HG03039 (cell line): Measurements from ENCODE around the gene SLX1A.
"Not testable (repeated sequence)": the region's sequence is repeated elsewhere in the genome, so short reads cannot be mapped to it uniquely, and the experiment has no call there.

ENCODE experiments used
- ATAC-seq: cut with Tn5 transposase; IDR thresholded peaks from one replicate; pipeline ENCODE4 v1.9.1; 2021; ENCODE audit warnings: mild to moderate bottlenecking, moderate library complexity; ENCODE audit not compliant: unreplicated experiment

The SLX1A gene

DNA sequence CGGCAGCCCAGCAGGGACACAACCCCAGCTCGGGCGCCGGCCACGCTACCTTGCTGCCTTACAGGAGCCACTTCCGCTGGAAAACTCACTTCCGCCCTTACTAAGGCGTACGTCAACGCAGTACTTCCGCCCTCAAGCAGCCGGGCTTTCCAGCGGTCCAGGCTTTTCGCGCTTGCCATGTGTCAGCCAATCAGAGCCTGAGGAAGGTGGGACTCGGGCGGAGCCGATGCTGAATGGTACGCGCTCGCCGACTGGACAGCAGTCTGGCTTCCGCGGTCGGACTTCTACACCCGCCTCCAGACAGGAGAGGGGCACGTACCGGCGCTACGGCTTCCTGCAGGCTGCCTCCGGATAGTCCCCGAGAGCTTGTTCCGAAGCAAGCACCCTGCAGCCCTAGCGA is at the start of gene SLX1A, which contains the start of gene BOLA2B:
Gene SLX1A (plus strand): TSS at position 261 of the 400 bp plus-strand sequence. CDS start 210 bp downstream, outside the sequence.
Gene BOLA2B (minus strand): TSS at position 52 of the 400 bp plus-strand sequence. CDS start 71 bp downstream, outside the sequence.
- ATAC-seq = peak; percentile 85

DNA sequence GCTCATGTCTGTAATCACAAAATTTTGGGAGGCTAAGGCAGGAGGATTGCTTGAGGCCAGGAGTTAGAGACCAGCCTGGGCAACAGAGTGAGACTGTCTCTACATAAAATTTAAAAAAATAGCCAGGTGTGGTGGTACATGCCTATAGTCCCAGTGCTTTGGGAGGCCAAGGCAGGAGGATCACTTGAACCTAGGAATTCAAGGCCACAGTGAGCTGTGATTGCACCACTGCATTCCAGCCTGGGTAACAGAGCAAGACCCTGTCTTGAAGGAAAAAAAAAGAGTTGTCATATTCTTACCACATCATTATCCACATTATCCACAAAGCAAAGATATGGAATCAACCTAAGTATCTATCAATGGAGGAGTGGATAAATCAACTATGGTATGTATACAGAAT is 49.7 kb upstream of the SLX1A start:
- no peak for ATAC-seq

DNA sequence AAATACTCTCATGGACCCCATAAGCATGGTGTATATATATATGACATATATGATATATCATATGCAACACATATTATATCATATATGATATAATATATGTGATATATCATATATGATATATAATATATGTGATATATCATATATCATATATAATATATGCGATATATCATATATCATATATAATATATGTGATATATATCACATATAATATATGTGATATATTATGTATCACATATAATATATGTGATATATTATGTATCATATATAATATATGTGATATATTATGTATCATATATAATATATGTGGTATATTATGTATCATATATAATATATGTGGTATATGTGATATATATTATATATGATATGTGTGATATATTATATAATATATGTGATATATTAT is 48.8 kb upstream of the SLX1A start:
- ATAC-seq = no peak

DNA sequence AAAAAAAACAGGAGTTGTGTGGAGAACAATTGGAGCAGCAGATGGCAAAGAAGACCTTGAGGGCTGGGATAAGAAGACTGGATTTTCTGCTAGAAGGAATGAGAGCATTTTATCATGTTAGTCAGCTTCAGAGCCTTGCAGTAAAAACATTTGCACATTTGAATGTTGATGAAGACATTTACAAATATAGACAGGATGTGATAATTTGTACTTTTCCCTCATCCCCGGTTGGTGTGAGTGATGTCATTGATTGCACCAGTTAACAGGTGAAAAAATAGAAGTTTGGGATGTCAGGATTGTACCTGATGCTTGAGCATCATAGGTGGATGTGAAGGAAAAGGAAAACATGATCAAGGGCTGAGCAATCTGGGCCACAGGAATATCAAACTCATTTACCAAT is 48.0 kb upstream of the SLX1A start:
- ATAC-seq = no peak

DNA sequence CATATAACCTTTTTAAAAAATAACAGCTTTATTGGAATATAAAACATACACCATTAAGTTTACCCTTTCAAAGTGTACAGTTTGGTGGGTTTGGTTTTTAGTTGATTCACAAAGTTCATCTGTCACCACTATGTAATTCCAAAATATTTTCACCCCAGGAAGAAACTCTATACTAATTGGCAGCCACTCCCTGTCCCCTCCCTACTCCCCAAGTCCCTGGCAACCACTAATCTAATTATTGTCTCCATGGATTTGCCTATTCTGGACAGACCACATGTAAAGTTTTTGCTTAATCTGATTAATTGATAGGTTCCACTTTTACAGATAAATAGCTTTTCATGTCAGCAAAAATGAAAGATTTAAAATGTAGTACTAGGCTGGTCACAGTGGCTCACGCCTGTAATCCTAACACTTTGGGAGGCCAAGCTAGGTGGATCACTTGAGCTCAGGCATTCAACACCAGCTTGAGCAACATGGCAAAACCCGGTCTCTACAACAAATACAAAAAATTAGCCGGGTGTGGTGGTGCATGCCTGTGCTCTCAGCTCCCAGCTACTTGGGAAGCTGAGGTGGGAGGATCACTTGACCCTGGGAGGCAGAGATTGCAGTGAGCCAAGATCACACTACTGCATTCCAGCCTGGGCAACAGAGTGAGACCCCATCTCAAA is 45.7 kb upstream of the SLX1A start:
- no peak for ATAC-seq

DNA sequence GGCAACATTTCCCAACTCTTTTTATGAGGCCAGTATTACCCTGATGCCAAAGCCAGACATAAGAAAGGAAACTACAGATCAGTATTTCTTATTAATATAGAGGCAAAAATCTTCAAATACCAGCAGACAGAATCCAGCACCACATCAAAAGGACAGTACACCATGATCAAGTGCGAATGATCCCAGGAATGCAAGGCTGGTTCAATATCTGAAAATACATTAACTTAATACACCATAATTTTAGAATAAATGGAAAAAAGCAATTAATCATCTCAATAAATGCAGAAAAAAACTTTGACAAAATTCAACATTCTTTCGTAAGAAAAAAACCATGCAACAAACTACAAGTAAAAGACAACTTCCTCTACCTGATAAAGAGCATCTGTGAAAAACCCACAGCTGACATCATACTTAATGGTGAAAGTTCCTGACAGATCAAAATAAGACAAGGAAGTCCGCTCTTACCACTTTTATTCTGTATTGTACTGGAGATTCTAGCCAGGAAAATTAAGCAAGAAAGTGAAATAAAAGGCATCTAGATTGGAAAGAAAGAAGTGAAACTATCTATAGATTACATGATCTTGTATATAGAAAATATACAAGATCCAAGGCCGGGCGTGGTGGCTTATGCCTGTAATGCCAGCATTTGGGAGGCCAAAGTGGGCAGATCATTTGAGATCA is 44.3 kb upstream of the SLX1A start:
- ATAC-seq = no peak

DNA sequence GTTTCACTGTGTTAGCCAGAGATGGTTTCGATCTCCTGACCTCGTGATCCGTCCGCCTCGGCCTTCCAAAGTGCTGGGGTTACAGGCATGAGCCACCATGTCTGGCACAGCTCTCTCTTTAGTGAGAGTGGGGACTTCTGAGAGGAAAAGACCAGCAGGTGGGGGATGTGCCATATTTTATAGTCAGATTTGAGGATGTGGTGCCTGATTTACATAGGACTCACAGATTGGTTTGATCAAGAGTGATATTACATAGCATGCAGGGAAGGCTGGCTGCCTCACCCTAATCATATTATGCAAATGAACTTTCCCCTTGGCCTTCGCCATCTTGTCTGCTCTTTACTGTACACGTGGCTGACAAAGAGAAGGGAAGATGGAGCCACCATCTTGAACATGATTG is 42.6 kb upstream of the SLX1A start:
- ATAC-seq = no peak

DNA sequence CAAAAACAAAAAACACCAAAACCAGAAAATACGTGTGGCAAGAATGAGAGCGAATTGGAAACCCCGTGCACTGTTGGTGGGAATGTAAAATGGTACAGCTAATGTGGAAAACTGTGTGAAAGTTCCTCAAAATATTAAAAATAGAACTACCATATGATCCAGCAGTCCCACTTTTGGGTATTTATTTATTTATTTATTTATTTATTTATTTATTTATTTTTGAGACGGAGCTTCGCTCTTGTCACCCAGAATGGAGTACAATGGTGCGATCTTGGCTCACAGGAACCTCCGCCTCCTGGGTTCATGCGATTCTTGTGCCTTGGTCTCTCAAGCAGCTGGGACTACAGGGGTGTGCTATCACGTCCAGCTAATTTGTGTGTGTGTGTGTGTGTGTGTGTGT is 41.2 kb upstream of the SLX1A start:
- no peak for ATAC-seq

DNA sequence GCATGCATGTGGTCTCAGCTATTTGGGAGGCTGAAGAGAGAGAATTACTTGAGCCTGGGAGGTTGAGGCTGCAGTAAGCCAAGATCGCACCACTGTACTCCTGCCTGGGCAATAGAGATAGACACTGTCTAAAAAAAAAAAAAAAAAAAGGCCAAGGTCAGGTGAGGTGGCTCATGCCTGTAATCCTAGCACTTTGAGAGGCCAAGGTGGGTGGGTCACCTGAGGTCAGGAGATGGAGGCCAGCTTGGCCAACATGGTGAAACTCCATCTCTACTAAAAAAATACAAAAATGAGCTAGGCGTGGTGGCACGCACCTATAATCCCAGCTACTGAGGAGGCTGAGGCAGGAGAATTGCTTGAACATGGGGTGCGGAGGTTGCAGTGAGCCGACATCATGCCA is 38.5 kb upstream of the SLX1A start:
- no peak for ATAC-seq

DNA sequence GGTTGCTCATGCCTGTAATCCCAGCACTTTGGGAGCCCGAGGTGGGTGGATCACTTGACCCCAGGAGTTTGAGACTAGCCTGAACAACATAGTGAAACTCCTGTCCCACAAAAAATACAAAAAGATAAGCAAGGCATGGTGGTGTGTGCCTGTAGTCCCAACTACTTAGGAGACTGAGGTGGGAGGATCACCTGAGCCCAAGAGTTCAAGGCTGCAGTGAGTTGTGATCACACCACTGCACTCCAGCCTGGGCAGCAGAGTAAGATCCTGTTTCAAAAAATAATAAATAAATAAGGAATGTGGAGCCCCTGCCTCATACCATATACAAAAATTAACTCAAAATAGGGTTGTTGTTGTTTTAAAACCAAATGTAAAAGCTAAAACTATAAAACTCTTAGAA is 36.5 kb upstream of the SLX1A start:
- ATAC-seq = no peak

DNA sequence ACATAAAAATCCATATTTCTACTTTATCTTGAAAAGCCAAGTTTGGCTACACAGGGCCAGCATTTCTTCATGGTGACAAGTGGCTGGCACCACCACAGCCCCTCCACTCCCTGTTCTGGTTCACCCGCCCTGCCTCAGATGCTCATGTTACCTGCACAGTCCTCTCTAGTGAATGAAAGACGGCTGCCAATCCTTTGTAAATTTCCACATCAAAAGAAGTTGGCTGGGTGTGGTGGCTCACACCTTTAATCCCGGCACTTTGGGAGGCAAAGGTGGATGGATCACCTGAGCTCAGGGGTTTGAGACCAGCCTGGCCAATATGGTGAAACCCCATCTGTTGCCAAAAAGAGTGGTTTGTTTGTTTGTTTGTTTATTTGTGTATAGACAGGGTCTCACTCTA is 30.1 kb upstream of the SLX1A start:
- no peak for ATAC-seq

DNA sequence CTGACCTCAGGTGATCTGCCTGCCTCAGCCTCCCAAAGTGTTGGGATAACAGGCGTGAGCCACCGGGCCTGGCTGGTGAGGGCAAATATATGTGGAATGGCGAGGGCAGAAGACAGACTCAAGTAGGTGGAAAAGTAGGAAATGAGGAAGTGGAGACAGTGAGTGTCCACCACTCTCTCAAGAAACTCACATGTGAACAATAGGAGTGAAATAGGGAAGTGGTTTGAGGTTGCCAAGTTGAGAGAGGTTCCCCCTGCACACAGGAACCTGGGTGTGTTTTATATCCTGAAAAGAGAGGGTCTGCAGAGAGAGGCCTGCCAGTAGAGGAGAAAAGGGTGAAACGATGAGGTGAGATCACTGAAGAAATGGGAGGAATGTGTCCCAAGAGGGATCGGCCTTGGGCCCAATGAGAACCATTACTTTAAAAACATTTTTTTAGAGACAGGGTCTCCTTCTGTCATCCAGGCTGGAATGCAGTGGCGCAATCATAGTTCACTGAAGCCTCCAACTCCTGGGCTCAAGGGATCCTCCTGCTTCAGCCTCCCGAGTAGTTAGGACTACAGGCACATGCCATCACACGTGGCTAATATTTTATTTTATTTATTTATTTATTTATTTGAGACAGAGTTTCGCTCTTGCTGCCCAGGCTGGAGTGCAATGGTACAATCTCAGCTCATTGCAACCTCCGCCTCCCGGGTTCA is 27.3 kb upstream of the SLX1A start:
- ATAC-seq = peak; percentile 53

DNA sequence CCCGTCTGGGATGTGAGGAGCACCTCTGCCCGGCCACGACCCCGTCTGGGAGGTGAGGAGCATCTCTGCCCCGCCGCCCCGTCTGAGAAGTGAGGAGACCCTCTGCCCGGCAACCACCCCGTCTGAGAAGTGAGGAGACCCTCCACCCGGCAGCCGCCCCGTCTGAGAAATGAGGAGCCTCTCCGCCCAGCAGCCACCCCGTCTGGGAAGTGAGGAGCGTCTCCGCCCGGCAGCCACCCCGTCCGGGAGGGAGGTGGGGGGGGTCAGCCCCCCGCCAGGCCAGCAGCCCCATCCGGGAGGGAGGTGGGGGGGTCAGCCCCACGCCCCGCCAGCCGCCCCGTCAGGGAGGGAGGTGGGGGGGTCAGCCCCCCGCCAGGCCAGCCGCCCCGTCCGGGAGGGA is 24.9 kb upstream of the SLX1A start:
- ATAC-seq = not testable (repeated sequence)

DNA sequence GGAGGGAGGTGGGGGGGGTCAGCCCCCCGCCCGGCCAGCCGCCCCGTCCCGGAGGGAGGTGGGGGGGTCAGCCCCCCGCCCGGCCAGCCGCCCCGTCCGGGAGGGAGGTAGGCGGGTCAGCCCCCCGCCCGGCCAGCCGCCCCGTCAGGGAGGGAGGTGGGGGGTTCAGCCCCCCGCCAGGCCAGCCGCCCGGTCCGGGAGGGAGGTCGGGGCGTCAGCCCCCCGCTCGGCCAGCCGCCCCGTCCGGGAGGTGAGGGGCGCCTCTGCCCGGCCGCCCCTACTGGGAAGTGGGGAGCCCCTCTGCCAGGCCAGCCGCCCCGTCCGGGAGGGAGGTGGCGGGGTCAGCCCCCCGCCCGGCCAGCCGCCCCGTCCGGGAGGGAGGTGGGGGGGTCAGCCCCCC is 24.3 kb upstream of the SLX1A start:
- not testable (repeated sequence) for ATAC-seq

DNA sequence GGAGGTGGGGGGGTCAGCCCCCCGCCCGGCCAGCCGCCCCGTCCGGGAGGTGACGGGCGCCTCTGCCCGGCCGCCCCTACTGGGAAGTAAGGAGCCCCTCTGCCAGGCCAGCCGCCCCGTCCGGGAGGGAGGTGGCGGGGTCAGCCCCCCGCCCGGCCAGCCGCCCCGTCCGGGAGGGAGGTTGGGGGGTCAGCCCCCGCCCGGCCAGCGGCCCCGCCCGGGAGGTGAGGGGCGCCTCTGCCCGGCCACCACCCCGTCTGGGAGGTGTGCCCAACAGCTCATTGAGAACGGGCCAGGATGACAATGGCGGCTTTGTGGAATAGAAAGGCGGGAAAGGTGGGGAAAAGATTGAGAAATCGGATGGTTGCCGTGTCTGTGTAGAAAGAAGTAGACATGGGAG is 23.5 kb upstream of the SLX1A start:
- ATAC-seq = not testable (repeated sequence)

DNA sequence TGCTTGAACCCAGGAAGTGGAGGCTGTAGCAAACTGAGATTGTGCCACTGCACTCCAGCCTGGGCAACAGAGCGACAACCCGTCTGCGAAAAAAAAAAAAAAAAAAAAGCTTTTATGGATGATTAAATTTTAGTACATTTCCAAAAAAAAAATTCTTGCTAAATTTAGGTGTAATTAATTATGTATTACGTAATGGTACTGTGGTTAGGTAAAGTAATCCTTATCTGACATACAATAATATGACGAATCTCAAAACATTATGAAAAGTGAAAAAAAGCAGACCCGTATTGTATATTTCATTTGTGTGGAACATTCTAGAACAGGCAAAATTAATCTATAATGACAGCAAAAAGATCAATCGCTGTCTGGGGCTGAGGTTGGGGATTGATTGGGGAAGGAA is 20.6 kb upstream of the SLX1A start:
- no peak for ATAC-seq

DNA sequence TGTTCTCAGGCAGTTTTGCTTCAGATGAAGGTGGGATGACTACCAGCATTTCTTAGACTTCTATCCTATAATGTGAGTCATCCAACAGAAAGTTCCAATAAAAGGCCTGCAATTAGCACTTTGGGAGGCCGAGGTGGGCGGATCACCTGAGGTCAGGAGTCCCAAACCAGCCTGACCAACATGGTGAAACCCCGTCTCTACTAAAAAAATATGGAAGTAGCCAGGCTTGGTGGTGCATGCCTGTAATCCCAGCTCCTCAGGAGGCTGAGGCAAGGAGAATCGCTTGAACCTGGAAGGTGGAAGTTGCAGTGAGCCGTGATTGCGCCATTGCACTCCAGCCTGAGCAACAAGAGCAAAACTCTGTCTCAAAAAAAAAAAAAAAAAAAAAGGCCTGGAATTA is 16.8 kb upstream of the SLX1A start:
- ATAC-seq = not testable (repeated sequence)

DNA sequence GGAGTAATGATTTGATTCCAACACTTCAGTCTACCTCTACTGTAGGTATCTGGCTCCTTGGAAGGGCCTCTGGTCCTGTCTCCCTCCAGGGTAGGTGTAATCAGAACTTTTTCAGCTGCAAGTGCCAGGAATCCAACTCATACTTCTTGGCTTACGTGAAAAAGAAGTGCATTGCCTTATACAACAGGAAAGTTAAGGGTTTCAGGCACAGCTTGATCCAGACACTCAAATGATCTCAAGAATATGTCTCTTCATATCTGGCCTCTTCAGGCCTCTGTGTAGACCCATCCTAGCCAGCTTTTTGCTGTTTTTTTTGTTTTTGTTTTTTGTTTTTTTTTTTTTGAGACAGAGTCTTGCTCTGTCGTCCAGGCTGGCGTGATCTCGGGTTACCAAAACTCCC is 14.5 kb upstream of the SLX1A start:
- ATAC-seq = no peak

DNA sequence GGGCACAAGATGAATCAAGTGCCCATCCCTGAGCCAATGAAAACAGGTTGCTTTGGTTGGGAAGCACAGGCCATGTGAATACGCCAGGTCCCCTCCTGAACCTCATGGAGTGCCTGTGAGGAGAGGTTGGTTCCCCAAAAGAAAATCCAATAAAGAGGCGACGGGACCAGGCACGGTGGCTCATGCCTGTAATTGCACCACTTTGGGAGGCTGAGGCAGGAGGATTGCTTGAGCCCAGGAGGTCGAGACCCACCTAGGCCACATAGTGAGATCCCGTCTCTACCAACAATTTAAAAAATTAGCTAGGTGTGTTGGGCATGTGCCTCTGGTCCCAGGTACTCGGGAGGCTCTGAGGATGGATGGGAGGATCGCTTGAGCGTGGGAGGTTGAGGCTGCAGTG is 13.7 kb upstream of the SLX1A start:
- ATAC-seq = no peak

DNA sequence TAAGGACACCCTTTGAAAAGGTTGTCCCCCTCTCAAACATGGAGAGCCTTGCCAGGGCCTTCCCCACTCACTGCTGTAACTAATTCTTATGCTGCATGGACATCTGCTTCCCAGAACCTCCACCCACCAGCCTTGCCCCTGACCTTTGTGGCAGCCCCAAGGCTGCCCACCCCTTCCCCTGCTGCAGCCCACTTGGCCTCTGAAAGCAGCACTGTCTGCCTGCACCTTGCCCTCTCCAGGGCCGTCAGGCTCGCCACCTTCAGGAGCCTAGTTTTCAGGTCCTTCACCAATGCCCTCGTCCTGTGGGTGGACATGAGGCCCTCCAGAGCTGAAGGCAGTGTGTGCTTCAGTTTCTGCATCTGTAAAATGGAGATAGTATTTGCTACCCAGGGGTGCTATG is 12.9 kb upstream of the SLX1A start:
- ATAC-seq = no peak

DNA sequence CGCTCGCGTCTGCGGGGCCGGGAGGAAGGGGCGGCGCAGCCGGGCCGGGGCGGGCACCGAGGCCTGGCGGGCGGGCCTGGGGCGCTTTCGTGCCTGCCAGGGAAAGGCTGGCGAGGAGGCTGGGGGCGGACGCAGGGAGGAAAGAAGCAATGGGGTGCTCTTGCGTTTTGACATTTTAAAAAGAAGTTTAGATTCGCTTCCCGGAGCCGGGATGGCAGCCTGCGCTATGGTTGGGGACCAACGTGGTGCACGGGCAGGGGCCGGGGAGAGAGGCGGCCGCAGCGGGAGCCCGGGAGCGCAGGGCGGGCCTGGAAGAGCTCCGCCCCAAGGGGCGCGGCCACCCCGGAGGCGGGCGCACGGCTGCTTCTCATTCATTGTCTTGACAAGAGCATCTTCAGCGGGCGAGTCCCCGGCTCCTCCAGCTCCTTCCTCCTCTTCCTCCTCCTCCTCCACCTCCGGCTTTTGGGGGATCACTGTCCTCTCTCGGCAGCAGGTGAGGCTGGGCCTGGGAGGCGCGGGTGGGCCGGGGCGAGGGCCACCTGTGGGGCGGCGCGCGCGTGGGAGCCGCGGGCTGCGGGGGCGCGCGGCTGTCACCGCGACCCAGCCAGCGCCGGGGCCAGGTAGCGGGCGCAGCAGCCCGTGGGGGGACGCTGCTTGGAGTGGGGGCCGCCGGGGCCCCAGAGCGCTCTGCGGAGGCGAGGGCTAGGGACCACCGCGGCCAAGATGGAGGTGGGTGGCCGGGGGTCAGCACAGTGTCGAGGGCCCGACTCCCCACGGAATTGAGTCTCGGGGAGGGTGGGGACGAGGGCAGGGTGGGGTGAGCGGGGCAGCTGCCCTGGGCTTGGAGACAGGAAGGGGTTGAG is 10.2 kb upstream of the SLX1A start, which contains the start of gene CORO1A:
Gene CORO1A (plus strand): TSS at position 370 of the 863 bp plus-strand sequence. CDS start 1,608 bp downstream, outside the sequence.
- ATAC-seq = peak; percentile 46
